Cardiac muscle cell (in vitro differentiated cells and primary cell): ENCODE results near the gene NEK1. TPM values are rescaled to one million over a fixed set of nuclear protein-coding genes. Genes with fewer than 3 reads are reported as not detected.
"Not testable (repeated sequence)": the region's sequence is repeated elsewhere in the genome, so short reads cannot be mapped to it uniquely, and the experiment has no call there.

ENCODE experiments used
- DNase-seq, 2 donors: peaks; one replicate each; pipeline versions ENCODE4 v3.0.0 to v3.0.0-alpha.2; 2010 to 2017; ENCODE audit warnings: low read depth in 1 of 2, low spot score in 1 of 2
- H3K27ac ChIP-seq: fragments of 200-600 bp; sonication (generic); 2 replicates; pipeline ENCODE4 v1.5.1; 2016
- H3K27me3 ChIP-seq: fragments of 200-600 bp; sonication (generic); 2 replicates; pipeline ENCODE4 v1.6.0; 2016; ENCODE audit warnings: control low read depth
- H3K36me3 ChIP-seq: fragments of 200-600 bp; sonication (generic); 2 replicates; pipeline ENCODE4 v1.5.1; 2016; ENCODE audit warnings: control low read depth
- H3K4me1 ChIP-seq: fragments of 200-600 bp; sonication (generic); 2 replicates; pipeline ENCODE4 v1.8.1; 2017; ENCODE audit warnings: low read depth, mild to moderate bottlenecking, mixed run types
- H3K4me3 ChIP-seq: fragments of 200-600 bp; sonication (generic); 2 replicates; pipeline ENCODE4 v1.5.1; 2016; ENCODE audit warnings: mild to moderate bottlenecking
- H3K9me3 ChIP-seq: fragments of 200-600 bp; sonication (generic); 2 replicates; pipeline ENCODE4 v1.5.1; 2017; ENCODE audit warnings: low read depth, mild to moderate bottlenecking, control low read depth
- polyA plus RNA-seq: library from polyadenylated mRNA; unstranded; fragments of >200 nt; fragmentation: Nextera tagmentation; extraction: Ambion mirVana; gene quantifications from 2 replicates; pipeline ENCODE4 v1.2.1, GENCODE V29; 2016
- total RNA-seq: library from RNA; depleted of rRNA; stranded (reverse); fragments of >200 nt; gene quantifications from 2 replicates; pipeline ENCODE4 v1.2.3, GENCODE V29; 2016
- TF ChIP-seq, protein P1 (sequence below): IDR thresholded peaks from 2 replicates; pipeline ENCODE4 v1.5.1; 2012; ENCODE audit warnings: low read depth, mild to moderate bottlenecking, low read length

Gene NEK1
- total and polyA plus RNA-seq, 2 experiments from 2014 or later = 11.3 to 17.0 TPM

DNA sequence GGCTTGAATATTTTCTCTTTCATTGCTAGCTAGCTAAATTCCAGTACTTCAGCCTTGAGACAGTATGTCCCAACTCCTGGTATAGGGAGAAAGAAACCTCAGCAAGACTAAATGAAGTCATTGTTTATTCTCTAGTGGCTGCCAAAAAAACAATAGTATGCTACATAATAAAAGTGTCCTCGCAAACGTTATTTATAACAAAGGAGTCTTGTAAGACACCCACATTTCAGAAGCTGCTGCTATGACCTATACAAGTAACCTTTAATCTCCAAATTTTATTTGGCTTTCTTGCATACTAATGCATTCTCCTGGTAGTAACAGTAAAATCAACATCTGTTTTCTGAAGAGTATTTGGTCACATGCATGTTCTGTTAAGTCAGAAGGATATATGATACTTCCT is 28.8 kb downstream of the NEK1 start:
- TF ChIP-seq, protein P1, sequence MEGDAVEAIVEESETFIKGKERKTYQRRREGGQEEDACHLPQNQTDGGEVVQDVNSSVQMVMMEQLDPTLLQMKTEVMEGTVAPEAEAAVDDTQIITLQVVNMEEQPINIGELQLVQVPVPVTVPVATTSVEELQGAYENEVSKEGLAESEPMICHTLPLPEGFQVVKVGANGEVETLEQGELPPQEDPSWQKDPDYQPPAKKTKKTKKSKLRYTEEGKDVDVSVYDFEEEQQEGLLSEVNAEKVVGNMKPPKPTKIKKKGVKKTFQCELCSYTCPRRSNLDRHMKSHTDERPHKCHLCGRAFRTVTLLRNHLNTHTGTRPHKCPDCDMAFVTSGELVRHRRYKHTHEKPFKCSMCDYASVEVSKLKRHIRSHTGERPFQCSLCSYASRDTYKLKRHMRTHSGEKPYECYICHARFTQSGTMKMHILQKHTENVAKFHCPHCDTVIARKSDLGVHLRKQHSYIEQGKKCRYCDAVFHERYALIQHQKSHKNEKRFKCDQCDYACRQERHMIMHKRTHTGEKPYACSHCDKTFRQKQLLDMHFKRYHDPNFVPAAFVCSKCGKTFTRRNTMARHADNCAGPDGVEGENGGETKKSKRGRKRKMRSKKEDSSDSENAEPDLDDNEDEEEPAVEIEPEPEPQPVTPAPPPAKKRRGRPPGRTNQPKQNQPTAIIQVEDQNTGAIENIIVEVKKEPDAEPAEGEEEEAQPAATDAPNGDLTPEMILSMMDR = no peak
- peak in 1 of 2 donors; percentile 32 for DNase-seq
- H3K9me3 ChIP-seq = no peaks in the 10 kb centered on the region

DNA sequence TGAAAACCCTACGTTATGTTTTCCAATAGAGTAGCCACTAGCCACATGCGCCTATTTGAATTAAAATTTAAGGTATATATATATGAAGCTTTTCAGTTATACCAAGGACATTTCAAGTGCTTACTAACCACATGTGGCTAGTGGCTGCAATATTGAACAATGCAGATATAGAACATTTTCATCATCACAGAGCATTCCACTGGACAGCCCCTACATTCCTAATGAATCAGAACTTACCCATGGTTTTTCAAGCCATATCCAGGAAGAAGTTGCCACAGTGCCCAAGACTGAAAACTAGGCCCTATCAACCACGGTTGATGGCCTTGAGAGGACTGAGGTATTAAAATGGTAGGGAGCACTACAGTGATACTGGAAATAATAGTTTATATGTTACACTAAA is 29.7 kb downstream of the NEK1 start:
- TF ChIP-seq, protein P1 = no peak
- H3K9me3 ChIP-seq = no peaks in the 10 kb centered on the region
- H3K27me3 ChIP-seq = no peaks in the 10 kb centered on the region
- H3K27ac ChIP-seq = no peak overlapping the region
- H3K4me3 ChIP-seq = no peak overlapping the region
- DNase-seq = peak in 1 of 2 donors; percentile 49
- no peaks in the 10 kb centered on the region for H3K4me1 ChIP-seq
- H3K36me3 ChIP-seq = peaks cover 9% of the 10 kb centered on the region

More for the DNA sequence above, 28.8 kb downstream of the NEK1 start:
- Histone ChIP-seq H3K27ac (no peak overlapping the region), H3K27me3 (no peaks in the 10 kb centered on the region), H3K4me3 (no peak overlapping the region), H3K4me1 (no peaks in the 10 kb centered on the region), H3K36me3 (peaks cover 9% of the 10 kb centered on the region)

DNA sequence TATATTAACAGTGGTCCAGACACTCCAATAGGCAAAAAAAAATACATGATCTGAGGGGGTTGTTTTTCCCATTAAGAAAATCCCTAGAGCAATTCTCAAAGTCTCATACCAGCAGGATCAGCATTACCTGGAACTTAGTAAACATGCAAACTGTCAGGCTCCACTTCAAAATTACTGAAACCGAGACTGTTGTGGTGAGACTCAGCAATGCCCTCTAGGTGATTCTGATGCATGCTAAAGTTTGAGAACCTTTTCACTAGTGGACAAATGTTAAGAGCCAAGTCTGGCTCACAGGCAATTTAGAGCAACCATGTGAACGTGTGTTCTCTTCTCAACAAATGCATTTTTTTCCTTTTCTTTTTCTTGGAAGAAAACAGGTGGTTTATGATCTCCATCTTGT is 30.2 kb downstream of the NEK1 start:
- Histone ChIP-seq H3K9me3 (no peaks in the 10 kb centered on the region), H3K4me3 (no peak overlapping the region), H3K27me3 (no peaks in the 10 kb centered on the region), H3K27ac (no peak overlapping the region), H3K36me3 (peaks cover 10% of the 10 kb centered on the region), H3K4me1 (no peaks in the 10 kb centered on the region)
- no peak for DNase-seq
- TF ChIP-seq, protein P1 = no peak

DNA sequence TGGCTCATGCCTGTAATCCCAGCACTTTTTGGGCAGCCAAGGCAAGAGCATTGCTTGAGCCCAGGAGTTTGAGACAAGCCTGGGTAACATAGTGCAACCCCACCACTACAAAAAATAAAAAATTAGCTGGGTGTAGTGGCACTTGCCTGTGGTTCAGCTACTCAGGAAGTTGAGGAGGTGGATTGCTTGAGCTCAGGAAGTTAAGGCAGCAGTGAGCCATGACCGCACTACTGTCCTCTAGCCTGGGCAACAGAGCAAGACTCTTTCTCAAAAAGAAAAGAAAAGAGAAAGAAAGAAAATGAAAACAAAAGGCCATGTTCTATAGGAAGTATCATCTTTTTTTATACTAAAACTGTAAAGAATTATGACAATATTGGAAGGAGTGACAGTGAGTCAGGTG is 38.5 kb downstream of the NEK1 start:
- Histone ChIP-seq H3K27me3 (no peaks in the 10 kb centered on the region), H3K27ac (no peak overlapping the region), H3K36me3 (peaks cover 9% of the 10 kb centered on the region), H3K4me1 (no peaks in the 10 kb centered on the region), H3K9me3 (no peaks in the 10 kb centered on the region), H3K4me3 (no peak overlapping the region)
- no peak for DNase-seq
- TF ChIP-seq, protein P1 = no peak

DNA sequence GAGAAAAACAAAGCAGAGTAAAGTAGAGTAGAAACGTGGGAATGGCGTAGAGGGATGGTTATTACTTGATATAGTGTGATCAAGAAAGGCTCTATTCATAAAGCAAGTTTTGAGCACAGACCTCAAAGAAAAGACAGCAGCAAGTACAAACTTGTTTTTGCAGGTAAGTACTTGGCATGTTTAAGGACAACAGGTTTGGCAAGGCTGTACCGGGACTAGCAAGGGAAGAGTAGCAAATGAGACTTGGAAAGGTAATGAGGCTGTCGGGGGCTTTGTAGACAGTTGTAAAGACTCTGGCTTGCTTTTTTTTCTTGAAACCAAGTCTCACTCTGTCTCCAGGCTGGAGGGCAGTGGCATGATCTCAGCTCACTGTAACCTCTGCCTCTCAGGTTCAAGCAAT is 40.9 kb downstream of the NEK1 start:
- H3K9me3 ChIP-seq = no peaks in the 10 kb centered on the region
- peaks cover 5% of the 10 kb centered on the region for H3K36me3 ChIP-seq
- no peak for DNase-seq
- no peaks in the 10 kb centered on the region for H3K4me1 ChIP-seq
- TF ChIP-seq, protein P1 = no peak
- H3K27me3 ChIP-seq = no peaks in the 10 kb centered on the region
- H3K27ac ChIP-seq = no peak overlapping the region
- H3K4me3 ChIP-seq = no peak overlapping the region

DNA sequence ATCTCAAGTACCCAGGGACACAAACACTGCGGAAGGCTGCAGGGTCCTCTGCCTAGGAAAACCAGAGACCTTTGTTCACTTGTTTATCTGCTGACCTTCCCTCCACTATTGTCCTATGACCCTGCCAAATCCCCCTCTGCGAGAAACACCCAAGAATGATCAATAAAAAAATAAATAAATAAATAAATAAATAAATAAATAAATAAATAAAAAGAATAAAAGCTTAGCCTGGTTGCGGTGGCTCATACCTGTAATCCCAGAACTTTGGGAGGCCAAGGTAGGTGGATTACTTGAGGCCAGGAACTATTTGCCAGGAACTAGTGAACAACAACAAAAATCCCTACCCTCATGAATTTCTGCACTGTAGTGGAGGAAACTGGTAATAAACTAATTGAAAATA is 41.4 kb downstream of the NEK1 start:
- H3K4me1 ChIP-seq, H3K4me3 ChIP-seq, H3K9me3 ChIP-seq, DNase-seq, H3K27me3 ChIP-seq, H3K36me3 ChIP-seq, H3K27ac ChIP-seq: not testable (repeated sequence)

DNA sequence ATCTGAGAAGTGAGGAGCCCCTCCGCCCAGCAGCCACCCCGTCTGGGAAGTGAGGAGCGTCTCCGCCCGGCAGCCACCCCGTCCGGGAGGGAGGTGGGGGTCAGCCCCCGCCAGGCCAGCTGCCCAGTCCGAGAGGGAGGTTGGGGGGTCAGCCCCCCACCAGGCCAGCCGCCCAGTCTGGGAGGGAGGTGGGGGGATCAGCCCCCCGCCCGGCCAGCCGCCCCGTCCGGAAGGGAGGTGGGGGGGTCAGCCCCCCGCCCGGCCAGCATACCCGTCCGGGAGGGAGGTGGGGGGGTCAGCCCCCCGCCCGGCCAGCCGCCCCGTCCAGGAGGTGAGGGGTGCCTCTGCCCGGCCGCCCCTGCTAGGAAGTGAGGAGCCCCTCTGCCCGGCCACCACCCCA is 42.1 kb downstream of the NEK1 start:
- not testable (repeated sequence) for H3K27ac ChIP-seq, H3K4me1 ChIP-seq, H3K4me3 ChIP-seq, DNase-seq, H3K27me3 ChIP-seq, H3K9me3 ChIP-seq, H3K36me3 ChIP-seq

DNA sequence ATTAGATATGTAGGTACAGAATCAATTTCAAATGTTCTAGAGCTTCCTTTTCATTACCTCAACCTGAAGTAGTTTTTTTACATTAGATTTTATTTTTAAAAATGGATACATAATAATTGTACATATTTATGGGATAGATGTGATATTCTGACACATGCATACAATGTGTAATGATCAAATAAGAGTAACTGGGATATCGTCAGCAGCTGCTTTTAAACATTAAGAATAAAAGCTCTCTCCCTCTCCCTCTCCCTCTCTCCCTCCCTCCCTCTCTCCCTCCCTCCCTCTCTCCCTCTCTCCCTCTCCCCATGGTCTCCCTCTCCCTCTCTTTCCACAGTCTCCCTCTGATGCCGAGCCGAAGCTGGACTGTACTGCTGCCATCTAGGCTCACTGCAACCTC is 43.2 kb downstream of the NEK1 start:
- H3K9me3 ChIP-seq, H3K4me1 ChIP-seq, H3K4me3 ChIP-seq, DNase-seq, H3K27ac ChIP-seq, H3K27me3 ChIP-seq, H3K36me3 ChIP-seq: not testable (repeated sequence)
